Calu3 (cell line): ENCODE measurements around the gene MYO1B. TPM values are rescaled to one million over a fixed set of nuclear protein-coding genes. Genes with fewer than 3 reads are reported as not detected.

ENCODE experiments used
- BruUV-seq: library from RNA; stranded (reverse); fragments of 400-500 nt; replicated peaks from 2 replicates; lab custom pipeline; 2021; lab: Mats Ljungman, UMichigan
- CTCF ChIA-PET: fragments of 300-600 bp; sonication (Branson Sonifier 250); formaldehyde crosslinking; loops from one replicate; lab custom pipeline; 2022; ENCODE audit warnings: antibody characterized with exemption; lab: Charles Lee
- DNase-seq: peaks from one replicate; pipeline ENCODE4 v3.0.0; 2022
- H3K27ac Mint-ChIP-seq: one replicate; pipeline ENCODE4 v1.8.0; 2022; ENCODE audit warnings: mixed read lengths; ENCODE audit not compliant: unreplicated experiment
- H3K27me3 Mint-ChIP-seq: one replicate; pipeline ENCODE4 v1.8.0; 2022; ENCODE audit warnings: mixed read lengths; ENCODE audit not compliant: unreplicated experiment
- H3K36me3 Mint-ChIP-seq: one replicate; pipeline ENCODE4 v1.8.0; 2022; ENCODE audit warnings: mild to moderate bottlenecking, moderate library complexity, mixed read lengths; ENCODE audit not compliant: insufficient read depth, unreplicated experiment
- H3K4me1 Mint-ChIP-seq: one replicate; pipeline ENCODE4 v1.8.0; 2022; ENCODE audit warnings: mild to moderate bottlenecking, low read depth, mixed read lengths; ENCODE audit not compliant: unreplicated experiment
- H3K4me3 Mint-ChIP-seq: one replicate; pipeline ENCODE4 v1.8.0; 2022; ENCODE audit warnings: mild to moderate bottlenecking, low read depth, moderate library complexity, mixed read lengths; ENCODE audit not compliant: unreplicated experiment
- H3K9me3 Mint-ChIP-seq: one replicate; pipeline ENCODE4 v1.8.0; 2022; ENCODE audit warnings: low read depth, mixed read lengths; ENCODE audit not compliant: unreplicated experiment
- CTCF ChIP-seq: fragments of 200-600 bp; IDR thresholded peaks from one replicate; pipeline ENCODE4 v1.8.0; 2022; ENCODE audit warnings: antibody characterized with exemption; ENCODE audit not compliant: unreplicated experiment
- intact Hi-C: fragments of 100-400 bp; cut with micrococcal nuclease; formaldehyde crosslinking; loops from one replicate; pipeline ENCODE4 v1.10.0; 2022; ENCODE audit not compliant: unreplicated experiment
- total RNA-seq: library from RNA; stranded (reverse); gene quantifications from 2 replicates; pipeline ENCODE4 v1.2.3, GENCODE V29; 2022

The MYO1B gene
- total RNA-seq, 1 experiment from 2014 or later, result 64.5 TPM

- H3K27ac Mint-ChIP-seq, result no peak overlapping the region
- TSS peak; percentile 37 for BruUV-seq
- intact Hi-C loops, result no loop called here
- no peak for DNase-seq
- H3K36me3 Mint-ChIP-seq, result peaks cover 34% of the 10 kb centered on the region
- no peak for TF ChIP-seq CTCF
- CTCF ChIA-PET, result no interaction called here
- H3K4me3 Mint-ChIP-seq, result peak overlapping the region; percentile 80
- H3K27me3 Mint-ChIP-seq, result no peaks in the 10 kb centered on the region
- peaks cover 30% of the 10 kb centered on the region for H3K4me1 Mint-ChIP-seq
- no peaks in the 10 kb centered on the region for H3K9me3 Mint-ChIP-seq
Observed at GRCh38 chr2:191244350-191244749, 854 bp upstream of the MYO1B start.

GRCh38 chr2:191245869-191246531, 796 bp downstream of the MYO1B start:
- DNase-seq, result peak; percentile 84
- Mint-ChIP-seq H3K4me1 (peaks cover 47% of the 10 kb centered on the region), H3K9me3 (no peaks in the 10 kb centered on the region), H3K27ac (peak overlapping the region; percentile 95), H3K4me3 (peak overlapping the region; percentile 80), H3K27me3 (no peaks in the 10 kb centered on the region), H3K36me3 (peaks cover 34% of the 10 kb centered on the region)
- intact Hi-C loops, result loop anchor here (5.0 kb wide), 3 partner anchors 51 to 136 kb away; no protein-coding TSS in a partner anchor
- CTCF ChIA-PET, result interaction anchor here (0.5 to 2.1 kb wide), 5 partner anchors 28 to 291 kb away, joined by 3 to 8 read pairs (median 3); no protein-coding TSS in a partner anchor
- no TSS peak for BruUV-seq
- no peak for TF ChIP-seq CTCF

DNA sequence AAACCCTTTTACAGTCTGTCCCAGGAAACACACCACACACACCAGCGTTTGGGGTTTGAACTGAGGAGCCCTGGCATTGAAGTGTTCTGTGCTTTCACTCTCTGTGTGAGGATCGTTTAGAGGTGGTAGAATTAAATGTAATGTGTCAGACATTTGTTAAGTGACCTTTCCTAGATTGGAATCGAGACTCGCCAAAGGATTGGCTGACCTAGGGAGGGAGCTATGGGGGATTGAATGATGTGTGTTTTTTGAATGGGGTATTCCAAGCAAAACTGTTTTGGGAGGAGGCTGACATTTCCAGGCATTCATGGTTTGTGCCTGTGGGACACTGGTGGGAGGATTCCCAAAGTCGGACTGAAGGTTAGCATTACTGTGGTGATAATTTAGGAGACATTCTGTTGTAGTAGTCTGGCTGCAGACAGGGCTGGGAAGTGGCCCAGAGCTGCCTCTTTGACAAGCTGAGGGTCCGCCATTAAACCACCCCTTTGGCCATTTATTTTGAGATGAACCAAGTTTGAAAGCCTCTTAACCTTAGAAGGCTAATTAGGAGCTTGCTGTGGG, 1.7 kb downstream of the MYO1B start:
- H3K27ac Mint-ChIP-seq, result peak overlapping the region; percentile 95
- peaks cover 53% of the 10 kb centered on the region for H3K4me1 Mint-ChIP-seq
- CTCF ChIA-PET, result interaction anchor here (0.6 to 2.1 kb wide), 2 partner anchors 81 to 290 kb away, joined by 3 to 8 read pairs; no protein-coding TSS in a partner anchor
- no peak for DNase-seq
- peaks cover 34% of the 10 kb centered on the region for H3K36me3 Mint-ChIP-seq
- intact Hi-C loops, result loop anchor here (1.0 to 5.0 kb wide), 4 partner anchors 50 to 254 kb away; no protein-coding TSS in a partner anchor
- TF ChIP-seq CTCF, result no peak
- peak overlapping the region; percentile 80 for H3K4me3 Mint-ChIP-seq
- BruUV-seq, result no TSS peak
- no peaks in the 10 kb centered on the region for H3K9me3 Mint-ChIP-seq
- H3K27me3 Mint-ChIP-seq, result no peaks in the 10 kb centered on the region

DNA sequence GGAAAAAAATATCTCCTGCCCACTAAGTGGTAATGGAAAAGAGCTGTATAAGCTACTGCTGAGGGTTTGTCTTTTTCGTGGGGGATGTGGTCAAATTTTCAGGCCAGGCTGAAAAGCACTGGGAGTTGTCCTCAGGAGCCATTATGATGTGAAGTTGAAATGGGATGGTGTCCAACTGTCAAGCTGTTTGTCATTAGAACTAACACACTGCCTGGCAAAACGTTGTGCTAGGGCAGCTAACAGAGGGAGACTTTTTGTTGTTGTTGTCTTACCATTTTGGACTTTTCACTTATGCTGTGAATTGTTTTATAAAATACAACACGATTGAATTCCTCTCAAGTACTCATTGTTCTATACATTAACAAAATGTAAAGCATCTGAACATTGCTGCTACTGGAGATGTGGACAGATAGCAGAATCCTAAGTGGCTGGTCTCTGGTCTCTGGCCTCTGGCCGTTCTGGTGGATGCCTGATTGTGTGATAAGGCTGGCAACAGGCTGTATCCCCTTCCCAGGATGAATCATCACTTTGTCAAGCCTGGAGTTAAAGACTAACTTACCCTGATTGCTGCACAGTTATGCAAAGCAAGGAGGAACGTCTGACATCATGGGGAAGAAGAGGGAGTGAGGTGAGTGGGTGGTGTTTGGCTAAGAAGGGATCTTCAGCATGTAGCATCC, 2.3 kb downstream of the MYO1B start:
- CTCF ChIA-PET, result interaction anchor here (2.1 kb wide), 1 partner anchor 81 kb away, joined by 8 read pairs; no protein-coding TSS in a partner anchor

More for the DNA sequence above, 2.3 kb downstream of the MYO1B start:
- TF ChIP-seq CTCF, result no peak
- H3K36me3 Mint-ChIP-seq, result peaks cover 34% of the 10 kb centered on the region
- peak overlapping the region; percentile 95 for H3K27ac Mint-ChIP-seq
- H3K4me3 Mint-ChIP-seq, result peak overlapping the region; percentile 80
- peak; percentile 69 for DNase-seq
- H3K9me3 Mint-ChIP-seq, result no peaks in the 10 kb centered on the region
- H3K27me3 Mint-ChIP-seq, result no peaks in the 10 kb centered on the region
- peaks cover 55% of the 10 kb centered on the region for H3K4me1 Mint-ChIP-seq
- intact Hi-C loops, result loop anchor here (1.0 to 5.0 kb wide), 4 partner anchors 50 to 254 kb away; no protein-coding TSS in a partner anchor
- TSS peak; percentile 66 for BruUV-seq
